ENCODE data around the gene D2HGDH.

GRCh38 chr2:241801611-241802420, 67.4 kb downstream of the D2HGDH start:
- TF ChIP-seq POLR2AphosphoS5 (IDR thresholded peaks at IDR 0.05; ENCODE audit: low read depth, low read length) (no peak), POLR2A (IDR thresholded peaks at IDR 0.05; ENCODE audit: low read depth, low read length) (no peak)
